ENCODE data around the gene CYP2R1.
A peak's percentile ranks its signal among the peaks of the same experiment; 100 is the strongest.
"Not testable (repeated sequence)": the region's sequence is repeated elsewhere in the genome, so short reads cannot be mapped to it uniquely, and the experiment has no call there.

The CYP2R1 gene

GRCh38 chr11:14891143-14892035 is 642 bp downstream of the CYP2R1 start:
- DNase-seq = peak; percentile 96

GRCh38 chr11:14886513-14886912 is 5.5 kb downstream of the CYP2R1 start:
- DNase-seq = no peak

- DNase-seq = no peak
Measured at GRCh38 chr11:14884667-14885273, 7.3 kb downstream of the CYP2R1 start.

- DNase-seq = not testable (repeated sequence)
Measured at GRCh38 chr11:14883683-14884082, 8.3 kb downstream of the CYP2R1 start.

- no peak for DNase-seq
Measured at GRCh38 chr11:14882196-14882595, 9.8 kb downstream of the CYP2R1 start.

GRCh38 chr11:14881576-14882193 is 10.3 kb downstream of the CYP2R1 start:
- DNase-seq = no peak

- DNase-seq = no peak
Measured at GRCh38 chr11:14875163-14875562, 16.9 kb downstream of the CYP2R1 start.

- no peak for DNase-seq
Measured at GRCh38 chr11:14873632-14874031, 18.4 kb downstream of the CYP2R1 start.

- no peak for DNase-seq
Measured at GRCh38 chr11:14872032-14872431, 20.0 kb downstream of the CYP2R1 start.

GRCh38 chr11:14863775-14864174 is 28.3 kb downstream of the CYP2R1 start:
- DNase-seq = not testable (repeated sequence)

- peak; percentile 62 for DNase-seq
Measured at GRCh38 chr11:14861680-14862079, 30.4 kb downstream of the CYP2R1 start.

- no peak for DNase-seq
Measured at GRCh38 chr11:14860511-14860910, 31.5 kb downstream of the CYP2R1 start.

GRCh38 chr11:14858404-14858803 is 33.6 kb downstream of the CYP2R1 start:
- no peak for DNase-seq

- no peak for DNase-seq
Measured at GRCh38 chr11:14857621-14858020, 34.4 kb downstream of the CYP2R1 start.

GRCh38 chr11:14855890-14856289 is 36.1 kb downstream of the CYP2R1 start:
- no peak for DNase-seq

GRCh38 chr11:14854057-14854456 is 38.0 kb downstream of the CYP2R1 start:
- DNase-seq = no peak

- DNase-seq = peak; percentile 19
Measured at GRCh38 chr11:14852571-14853177, 39.4 kb downstream of the CYP2R1 start.

GRCh38 chr11:14842002-14842401 is 50.0 kb downstream of the CYP2R1 start:
- no peak for DNase-seq

GRCh38 chr11:14835496-14836492 is 56.2 kb downstream of the CYP2R1 start:
- no peak for DNase-seq

All from DMS53 (cell line).